Mesangial cell (primary cell): ENCODE results near the gene KIAA1549. TPM values are rescaled to one million over a fixed set of nuclear protein-coding genes. Genes with fewer than 3 reads are reported as not detected.

Experiments used
- total RNA-seq: library from RNA; depleted of rRNA; stranded (reverse); fragments of >200 nt; gene quantifications from 2 replicates; pipeline ENCODE4 v1.2.3, GENCODE V29; 2015

KIAA1549 gene
- 5.4 and 7.0 TPM in 2 replicates for total RNA-seq

GRCh38 chr7:138981332-138982203 is at the start of gene KIAA1549:
KIAA1549 (minus strand) TSS chr7:138981389; CDS start chr7:138981269, 120 bp downstream.

GRCh38 chr7:138797715-138798320 is 183.4 kb downstream of the KIAA1549 start, which contains the start of the genes ATP6V0A4 and TMEM213:
ATP6V0A4 (minus strand) TSS chr7:138798196; CDS start chr7:138771247, 26,949 bp downstream.
TMEM213 (plus strand) TSS chr7:138797994; CDS start chr7:138798105, 111 bp downstream.

Other genes with a start within 250 kb of the KIAA1549 start
- not detected in 2 replicates for gene TMEM213, start 183.4 kb downstream of the KIAA1549 start, total RNA-seq
- 0.13 and 0.33 TPM in 2 replicates for gene ATP6V0A4, start 183.2 kb downstream of the KIAA1549 start, total RNA-seq
- gene ZC3HAV1L, start 54.7 kb upstream of the KIAA1549 start, total RNA-seq = 18.4 and 22.8 TPM in 2 replicates
- 25.1 and 34.9 TPM in 2 replicates for gene ZC3HAV1, start 128.3 kb upstream of the KIAA1549 start, total RNA-seq
- 1.6 and 3.4 TPM in 2 replicates for gene UBN2, start 249.8 kb upstream of the KIAA1549 start, total RNA-seq